Stimulated activated CD8-positive, alpha-beta memory T cell treated with anti-CD3 and anti-CD28 coated beads, Interleukin-7, amount 100 ng/mL, for 48 hours (primary cell): ENCODE measurements around the gene MED26.

Source experiments
- DNase-seq, 2 donors: peaks; one replicate each; pipeline ENCODE4 v3.0.0-alpha.2; 2020; ENCODE audit warnings: low read depth in 1 of 2; ENCODE audit errors: extremely low read depth in 1 of 2

The MED26 gene

DNA sequence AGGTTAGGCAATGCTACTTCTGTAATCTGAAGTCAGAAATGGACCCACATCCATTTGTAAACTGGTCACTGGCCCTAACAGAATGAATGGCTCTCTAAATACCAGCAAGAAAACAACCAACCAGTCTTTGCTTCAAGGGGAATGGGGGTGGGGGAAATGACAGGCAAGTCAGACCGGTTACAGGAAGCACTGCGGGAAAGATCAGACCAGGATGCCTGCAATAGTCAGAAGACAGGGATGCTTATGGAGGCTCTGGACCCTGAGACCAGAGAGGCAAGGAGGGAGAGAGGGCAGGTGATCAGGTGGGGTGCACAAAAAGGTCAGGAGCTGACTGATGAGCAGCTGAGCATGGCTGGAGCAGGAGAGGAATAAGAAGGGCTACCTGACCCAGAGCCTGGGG lies 13.1 kb downstream of the MED26 start:
- no peak for DNase-seq

DNA sequence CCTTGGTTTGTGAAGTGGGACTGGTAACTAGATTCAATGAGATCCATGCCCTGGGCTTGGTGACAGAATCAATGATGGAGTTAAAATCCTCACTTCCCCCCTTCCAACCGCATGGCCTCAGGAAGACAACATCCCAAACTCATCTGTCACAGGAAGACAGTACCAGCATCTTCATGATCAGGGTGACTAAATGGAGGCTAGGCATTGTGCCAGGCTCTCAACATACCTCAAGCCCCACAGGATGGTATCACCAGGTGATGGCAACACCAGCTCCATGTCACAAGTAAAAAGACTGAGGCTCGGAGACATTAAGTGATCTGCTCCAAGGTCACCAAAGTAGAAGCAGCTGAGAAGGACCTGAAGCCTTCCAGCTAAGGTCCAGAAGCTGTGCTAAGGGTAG lies 14.2 kb downstream of the MED26 start:
- no peak for DNase-seq

DNA sequence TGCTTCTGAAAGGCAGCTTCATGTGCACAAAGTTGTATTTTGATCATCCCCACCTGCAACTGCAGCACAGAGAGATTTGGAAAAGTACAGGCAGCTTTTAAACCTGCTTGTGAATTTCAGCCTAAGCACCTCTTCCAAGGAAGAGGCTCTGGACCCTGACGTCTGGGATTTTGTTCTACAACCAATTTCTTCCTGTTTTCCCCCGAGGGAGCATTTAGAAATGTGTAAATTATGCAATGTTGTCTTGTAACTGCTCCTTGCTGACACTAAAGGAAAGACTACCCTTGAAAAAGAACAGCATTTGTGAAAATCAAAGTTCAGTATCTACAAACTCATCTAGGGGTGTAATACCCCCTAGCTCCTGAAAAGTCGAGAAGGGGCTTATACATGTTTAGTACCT lies 15.4 kb downstream of the MED26 start:
- DNase-seq, result no peak

DNA sequence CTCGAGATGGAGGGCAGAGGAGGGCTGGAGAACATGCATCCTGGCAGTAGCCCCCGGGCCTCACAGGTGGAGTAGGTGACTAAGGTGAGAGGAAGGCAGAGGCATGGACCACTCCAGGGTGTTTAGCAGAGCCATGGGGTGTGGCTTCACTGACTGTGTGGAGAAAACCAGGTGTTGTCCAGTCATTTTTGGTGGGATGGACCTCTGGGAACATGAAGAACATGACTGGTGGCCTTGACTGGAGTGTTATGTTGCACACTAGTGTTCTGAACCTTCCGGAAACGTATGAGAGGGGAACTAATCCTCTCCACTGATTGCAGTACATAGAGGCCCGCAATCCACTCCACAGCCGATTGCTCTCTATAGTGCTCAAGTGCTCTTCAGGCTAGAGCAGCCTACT lies 16.9 kb downstream of the MED26 start:
- no peak for DNase-seq

DNA sequence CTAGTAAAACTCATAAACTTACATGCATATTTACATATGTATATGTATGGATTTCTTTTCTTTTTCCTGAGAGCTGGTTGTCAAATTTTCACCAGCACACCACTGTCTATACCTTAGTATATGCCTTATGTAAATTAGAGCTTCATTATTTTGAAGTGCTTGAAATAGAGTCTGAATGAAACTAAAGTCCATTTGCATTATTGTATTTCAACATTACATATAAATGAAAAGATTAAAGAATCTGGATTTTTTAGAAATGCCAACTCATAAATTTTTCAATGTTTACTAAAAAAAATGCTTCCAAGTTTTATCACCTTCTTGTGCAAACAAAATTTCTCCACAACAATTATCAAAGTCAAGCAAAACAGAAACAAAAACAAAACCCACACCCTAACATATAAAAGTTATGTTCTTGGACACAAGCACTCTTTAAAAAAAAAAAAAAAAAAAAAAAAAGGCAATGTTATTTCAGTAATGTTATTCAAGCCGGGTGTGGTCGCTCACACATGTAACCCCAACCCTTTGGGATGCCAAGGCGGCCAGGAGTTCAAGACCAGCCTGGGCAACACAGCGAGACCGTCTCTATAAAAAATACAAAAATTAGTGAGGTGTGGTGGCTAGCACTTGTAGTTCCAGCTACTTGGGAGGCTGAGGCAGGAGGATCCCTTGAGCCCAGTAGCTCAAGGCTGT lies 18.3 kb downstream of the MED26 start:
- DNase-seq, result no peak

DNA sequence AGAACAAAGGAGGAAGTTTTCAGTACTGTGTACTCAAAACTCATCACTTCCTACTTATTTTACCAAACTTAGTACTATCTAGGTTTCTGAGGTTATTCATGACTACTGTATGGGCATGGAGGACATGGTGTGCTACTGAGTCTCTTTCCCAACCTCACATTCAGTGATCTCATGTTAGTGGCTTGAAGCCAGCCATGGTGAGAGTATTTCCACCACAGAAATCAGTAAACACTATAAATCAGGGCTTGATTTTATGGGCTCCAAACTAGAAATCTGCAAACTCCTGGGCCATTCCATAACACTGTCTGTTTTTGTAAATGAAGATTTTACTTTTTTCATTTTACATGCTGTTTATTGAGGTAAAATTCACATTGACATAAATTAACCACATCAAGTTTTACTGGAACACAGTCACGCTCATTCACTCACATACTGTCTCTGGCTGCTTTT lies 19.7 kb downstream of the MED26 start:
- DNase-seq, result no peak

DNA sequence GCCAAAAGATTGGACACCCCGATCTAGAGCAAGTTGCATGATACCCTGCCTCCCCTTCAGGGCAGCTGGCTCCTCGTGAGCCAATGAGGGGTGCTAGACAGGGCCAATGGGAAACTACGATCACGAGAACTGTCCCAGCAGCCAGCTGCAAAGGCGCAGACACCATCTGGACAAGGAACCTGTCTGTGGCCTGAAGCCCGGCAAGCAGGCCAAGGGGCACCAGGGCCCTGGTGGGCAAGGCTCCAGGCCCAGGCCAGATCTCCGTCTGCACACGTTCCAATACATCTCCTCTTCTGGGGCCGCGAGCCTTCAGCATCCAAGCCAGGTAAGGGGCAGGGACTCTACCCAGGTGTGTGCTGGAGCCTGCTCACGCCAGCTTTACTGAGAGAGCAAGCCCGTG lies 20.2 kb downstream of the MED26 start:
- no peak for DNase-seq

DNA sequence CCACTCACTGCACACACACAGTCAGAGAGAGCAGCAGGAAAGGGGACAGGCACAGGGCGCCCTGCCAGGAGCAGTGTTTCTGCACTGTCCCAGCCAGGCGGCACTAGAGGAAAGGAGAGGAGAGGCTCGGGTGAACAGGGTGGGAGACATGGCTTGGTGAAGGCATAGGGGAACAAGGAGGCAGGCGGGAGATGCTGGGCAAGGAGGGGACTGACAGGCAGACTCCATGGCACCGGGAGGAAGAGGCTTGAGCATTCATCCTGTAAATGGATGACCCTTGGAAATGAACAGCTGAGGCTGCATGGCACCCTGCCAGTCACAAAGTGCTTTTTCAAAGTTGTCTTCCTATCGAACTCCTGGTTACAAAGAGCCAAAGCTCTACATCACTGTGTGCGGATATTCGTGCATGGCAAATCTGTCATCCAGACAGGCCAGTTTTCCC lies 22.4 kb downstream of the MED26 start:
- no peak for DNase-seq

DNA sequence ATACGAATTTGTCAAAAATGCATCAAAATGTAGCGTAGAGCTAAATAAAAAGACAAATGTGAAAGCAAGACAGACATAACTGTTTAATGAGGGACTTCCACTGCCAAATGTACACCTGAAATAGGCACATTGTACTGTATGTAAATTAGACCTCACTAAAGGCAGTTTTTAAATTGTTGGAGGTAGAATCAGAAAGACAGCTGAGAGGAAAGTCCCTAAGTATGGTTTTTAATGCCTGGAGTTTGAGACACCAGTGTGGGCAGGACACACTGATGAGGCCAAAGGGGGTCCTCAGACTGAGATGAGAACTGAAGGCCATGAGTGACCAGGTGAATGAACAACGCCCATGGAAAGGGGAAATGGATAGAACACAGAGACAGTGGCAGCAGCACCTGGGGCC lies 22.9 kb downstream of the MED26 start:
- DNase-seq, result no peak

DNA sequence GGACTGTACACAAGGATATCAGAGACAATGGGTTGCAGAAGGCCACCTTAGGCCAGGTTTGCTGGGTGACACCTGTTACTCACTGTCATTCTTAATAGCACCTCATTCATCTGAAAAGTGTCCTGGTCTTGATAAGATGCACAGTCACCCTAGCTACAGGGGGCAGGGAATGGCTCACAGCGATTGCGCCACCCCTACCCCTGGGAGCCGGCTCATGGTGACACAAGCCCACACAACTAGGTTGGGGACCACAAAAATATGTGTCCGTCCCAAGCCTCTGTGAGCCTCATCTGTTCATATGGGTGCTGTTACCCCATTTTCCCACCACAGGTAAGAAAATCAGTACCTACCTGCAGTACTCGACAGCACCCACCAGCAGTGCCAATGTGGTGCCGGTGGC lies 23.4 kb downstream of the MED26 start:
- no peak for DNase-seq

DNA sequence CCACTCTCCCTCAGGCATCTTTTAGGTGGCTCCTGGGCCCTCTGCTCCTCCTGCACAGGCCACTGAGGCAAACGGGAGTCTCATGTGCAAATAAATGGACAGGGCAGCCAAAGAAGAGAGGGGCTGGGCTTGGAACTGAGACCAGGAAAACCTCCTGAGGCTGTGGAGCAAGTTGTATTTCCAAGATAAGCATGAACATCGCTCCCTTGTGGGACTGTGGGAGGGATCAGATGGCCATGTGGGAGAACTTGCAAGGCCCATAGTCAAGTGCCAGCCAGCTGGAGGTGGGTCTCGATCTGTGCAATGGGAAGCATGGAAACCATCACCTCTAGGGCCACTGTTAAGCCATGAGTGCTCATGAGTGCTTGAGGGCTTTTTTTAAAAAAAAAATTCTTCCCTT lies 24.9 kb downstream of the MED26 start:
- no peak for DNase-seq

DNA sequence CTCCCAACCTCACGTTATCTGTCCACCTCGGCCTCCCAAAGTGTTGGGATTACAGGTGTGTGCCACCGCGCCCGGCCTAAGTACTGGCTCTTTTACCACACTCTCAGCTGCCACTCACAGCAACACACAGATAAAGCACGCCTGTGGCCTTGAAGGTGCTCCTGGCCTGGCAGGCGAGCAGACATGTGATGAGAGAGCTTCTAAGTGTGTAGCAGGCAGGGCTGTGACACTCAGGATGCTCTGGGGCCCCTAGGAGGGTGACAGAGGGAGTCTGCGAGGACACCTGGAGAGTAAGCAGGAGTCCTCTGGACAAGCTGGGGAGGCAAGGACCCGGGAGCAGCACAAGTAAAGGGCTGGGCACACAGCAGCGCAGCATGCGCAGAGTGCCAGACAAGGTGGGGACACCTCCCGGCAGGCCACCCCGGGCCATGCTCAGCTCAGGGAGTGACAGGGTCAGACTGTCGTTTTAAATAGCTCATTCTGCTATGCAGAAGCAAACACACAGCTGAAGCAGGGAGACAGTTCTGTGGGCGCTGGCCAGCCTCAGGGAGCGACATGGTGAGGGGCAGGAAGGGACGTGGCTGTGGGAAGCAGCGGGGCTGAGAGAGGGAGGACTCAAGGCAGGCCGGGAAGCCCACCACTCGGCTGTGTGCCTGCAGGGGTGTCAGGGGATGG lies 26.5 kb downstream of the MED26 start:
- no peak for DNase-seq

DNA sequence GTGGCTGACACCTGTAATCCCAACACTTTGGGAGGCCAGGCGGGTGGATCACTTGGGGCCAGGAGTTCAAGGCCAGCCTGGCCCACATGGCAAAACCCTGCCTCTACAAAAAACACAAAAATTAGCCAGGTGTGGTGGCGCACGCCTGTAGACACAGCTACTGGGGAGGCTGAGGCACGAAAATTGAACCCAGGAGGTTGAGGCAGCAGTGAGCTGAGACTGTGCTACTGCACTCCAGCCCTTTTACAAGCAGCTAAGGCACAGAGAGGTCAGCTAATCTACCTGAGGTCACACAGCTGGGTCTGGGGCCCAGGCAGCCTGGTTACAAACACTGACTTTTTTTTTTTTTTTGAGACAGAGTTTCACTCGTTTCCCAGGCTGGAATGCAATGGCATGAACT lies 27.2 kb downstream of the MED26 start:
- no peak for DNase-seq

DNA sequence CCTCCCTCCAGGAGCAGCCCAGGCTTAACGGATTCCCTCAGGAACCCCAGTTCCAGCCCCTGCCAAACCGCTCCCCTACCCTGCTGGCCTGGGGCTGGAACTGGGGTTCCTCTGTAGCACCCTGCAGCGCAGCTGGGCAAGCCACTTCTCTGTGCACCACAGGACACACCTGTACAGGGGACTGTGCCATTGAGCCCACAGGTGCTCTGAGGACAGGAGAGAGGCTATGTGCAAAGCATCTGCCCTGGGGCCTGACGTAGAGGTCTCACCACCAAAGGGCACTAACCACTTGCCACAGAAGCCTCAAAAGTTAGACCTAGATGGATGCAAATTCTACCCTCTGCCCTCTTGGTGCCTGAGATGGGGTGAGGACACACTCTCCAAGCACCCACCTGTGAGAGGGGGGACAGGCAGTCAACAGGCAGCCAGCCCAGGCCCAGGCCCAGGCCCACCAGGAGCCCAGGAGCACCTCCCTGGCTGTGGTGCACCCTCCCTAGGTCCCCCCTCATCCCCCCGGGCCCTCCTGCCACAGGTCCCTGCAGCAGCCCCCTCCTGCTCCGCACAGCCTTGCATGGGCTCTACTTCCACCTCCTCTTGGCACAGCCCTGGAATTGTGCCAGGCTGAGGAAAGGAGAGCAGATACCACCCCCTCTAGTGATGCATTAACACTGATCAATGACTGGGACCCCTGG lies 28.2 kb downstream of the MED26 start:
- DNase-seq, result no peak

DNA sequence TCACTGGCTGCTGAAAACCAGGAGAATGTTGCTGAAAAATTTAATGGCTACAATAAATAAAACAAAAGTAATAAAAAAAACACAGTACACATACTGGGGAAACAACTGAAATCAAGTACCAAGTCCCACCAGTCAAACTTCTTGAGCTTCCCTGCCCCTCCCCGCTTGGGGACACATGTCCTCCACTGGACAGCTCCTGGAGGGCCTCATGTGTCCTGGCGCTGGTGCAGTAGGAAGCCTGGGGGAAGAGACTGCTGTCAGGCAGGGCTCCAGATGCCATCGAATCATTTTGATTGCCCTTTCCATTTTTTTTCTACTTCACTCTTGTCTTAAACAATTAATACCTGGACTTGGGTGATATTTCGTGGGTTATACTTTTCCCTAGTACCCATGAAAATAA lies 29.2 kb downstream of the MED26 start:
- DNase-seq, result no peak

DNA sequence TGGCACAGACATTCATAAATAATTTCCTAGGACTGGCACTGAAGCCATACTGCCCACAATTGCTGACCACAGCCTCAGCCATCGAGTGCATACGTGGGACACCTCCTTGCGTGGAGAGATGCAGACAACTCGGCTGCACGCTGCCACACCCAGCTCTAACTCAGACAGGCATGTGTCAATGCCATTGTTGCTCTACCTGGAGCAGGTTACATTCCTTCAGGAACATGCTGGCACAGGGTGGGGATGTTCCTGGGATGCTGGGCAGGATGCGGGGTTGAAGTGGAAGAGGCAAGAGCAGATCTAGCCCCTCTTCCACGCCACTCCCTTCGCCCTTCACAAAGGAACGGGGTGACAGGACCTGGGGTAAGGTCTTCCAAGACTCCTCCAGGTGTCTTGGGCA lies 31.6 kb downstream of the MED26 start:
- no peak for DNase-seq

DNA sequence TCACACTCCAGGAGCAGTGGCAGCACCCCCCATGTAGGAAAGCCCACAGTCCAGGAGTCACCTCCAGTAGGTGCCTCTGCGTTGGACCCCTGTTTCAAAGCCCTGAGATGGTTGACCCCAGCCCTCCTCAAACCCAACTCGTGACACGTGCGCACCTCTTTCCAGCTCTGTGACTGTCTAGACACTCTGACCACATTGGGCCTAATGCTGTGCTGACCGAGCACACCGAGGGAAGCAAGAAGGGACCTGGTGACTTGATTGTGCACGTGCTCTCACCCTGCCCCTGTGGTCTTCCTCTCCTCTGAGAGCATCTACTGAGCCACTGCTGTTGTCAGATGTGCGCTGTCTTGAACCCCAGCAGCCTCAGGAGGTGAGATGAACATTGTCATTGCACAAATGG lies 32.9 kb downstream of the MED26 start:
- no peak for DNase-seq

DNA sequence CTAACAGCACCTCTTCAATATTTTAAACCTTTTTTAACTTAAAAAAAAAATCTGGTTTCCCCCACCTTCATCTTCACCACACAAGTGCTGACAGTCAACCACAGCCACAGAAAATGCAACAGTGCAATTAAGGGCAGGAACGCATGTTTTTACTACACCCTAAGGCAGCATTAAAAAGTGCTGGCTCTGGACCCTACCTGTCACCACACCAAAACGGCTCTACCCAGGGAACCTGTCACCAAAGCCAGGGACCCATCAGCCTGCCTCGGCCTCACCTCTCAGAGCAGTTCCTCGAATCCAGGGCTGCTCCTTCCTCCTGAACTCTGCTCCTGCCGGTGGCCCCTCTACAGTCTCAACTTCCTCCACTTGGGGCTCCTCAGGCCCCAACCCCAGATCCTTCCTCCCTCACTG lies 33.3 kb downstream of the MED26 start:
- no peak for DNase-seq

DNA sequence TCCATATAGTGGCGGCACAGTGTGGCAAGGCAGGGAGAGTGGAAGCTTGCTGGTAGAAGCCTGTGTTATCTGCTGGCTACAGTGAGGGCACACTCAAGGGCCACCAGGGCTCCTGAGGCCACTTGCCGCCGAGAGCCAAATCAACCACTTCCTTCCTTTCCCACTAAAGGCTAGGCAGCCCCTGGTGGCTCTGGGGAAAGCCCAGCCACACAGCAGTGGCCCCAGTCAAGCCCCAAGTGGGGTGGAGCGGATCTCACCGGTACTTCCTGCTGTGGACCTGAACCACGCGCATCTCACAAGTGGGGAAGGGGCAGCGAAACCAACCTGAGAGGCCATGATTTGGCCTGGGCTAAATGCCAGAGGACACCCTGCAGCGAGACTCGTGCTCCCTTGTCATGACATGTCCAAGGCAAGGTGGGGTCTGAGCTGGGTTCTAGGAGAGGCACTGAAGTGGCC lies 33.8 kb downstream of the MED26 start:
- no peak for DNase-seq

DNA sequence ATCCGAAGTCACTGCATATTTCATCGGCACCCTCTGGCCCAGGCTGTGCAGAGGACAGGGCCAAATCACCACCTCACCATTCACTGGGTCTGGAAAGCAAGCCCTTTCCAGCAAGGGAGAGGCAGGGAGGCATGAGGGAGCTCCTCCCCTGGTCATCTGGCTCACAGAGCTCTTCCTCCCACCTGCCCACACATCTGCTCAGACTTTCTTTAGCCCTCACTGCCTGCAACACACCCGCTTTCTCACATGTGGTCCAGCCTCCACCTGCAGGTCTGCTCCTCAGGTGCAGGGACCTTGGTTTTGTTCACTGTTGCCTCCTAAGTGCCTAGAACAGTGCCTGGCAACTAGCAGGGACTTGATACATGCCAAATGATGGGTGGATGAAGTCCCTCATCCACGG lies 34.8 kb downstream of the MED26 start:
- DNase-seq, result no peak

DNA sequence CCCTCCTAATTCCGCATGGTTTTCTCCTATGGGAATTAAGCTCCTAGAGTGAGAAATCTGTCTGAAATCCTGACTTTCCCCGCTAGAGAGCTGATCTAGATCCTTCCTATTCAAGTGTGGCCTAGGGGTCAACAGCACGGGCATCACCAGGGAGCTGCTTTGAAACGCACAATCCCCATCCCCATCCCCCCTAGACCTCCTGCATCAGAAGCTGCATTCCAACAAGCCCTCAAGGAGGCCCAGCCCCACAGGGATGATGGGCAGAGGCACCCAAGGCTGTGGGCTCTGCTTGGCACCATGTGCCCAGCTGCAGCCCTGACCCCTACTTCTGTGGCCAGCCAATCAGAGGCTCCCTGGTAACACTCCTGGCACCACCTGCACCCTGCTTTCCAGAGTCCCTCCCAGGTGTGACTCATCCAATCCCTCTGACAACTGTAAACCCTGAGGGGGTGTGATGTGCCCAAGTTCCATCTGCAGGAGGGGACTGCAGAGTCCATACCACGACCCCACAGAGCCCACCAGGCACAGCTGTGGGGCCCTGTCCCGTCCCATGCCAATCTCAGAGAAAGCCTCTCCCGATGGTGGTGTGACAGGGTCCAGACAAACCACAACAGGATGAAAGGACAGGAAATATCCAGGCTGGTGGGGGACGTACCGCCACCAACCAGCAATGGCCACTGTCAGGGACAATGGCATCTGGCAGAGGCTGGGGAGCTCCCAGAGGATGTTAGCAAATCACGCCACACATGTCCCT lies 36.0 kb downstream of the MED26 start:
- DNase-seq, result no peak
